Mammary epithelial cell (primary cell): ENCODE data around the gene ACSS1.

ENCODE experiments used
- CTCF ChIP-seq, 2 donors: IDR thresholded peaks in 1 of 2; conservative IDR thresholded peaks in 1 of 2; 2 replicates each; pipeline ENCODE4 v1.5.1; 2011 to 2012; ENCODE audit warnings: inconsistent platforms in 2 of 2, low read length in 2 of 2, mild to moderate bottlenecking in 2 of 2, control low read depth in 1 of 2, low read depth in 1 of 2; ENCODE audit not compliant: insufficient read depth in 1 of 2; ENCODE audit errors: extremely low read depth in 1 of 2
- EZH2 ChIP-seq: IDR thresholded peaks from 2 replicates; pipeline ENCODE4 v1.6.1; 2012; ENCODE audit warnings: low read length, inconsistent platforms, borderline replicate concordance

GRCh38 chr20:25023356-25023755, 34.6 kb downstream of the ACSS1 start:
- TF ChIP-seq CTCF (conservative IDR thresholded peaks at IDR 0.05 in 1 of 2, IDR thresholded peaks at IDR 0.05 in 1 of 2; ENCODE audit: extremely low read depth in 1 of 2, insufficient read depth in 1 of 2, low read depth in 1 of 2, low read length in 2 of 2) (no peak), EZH2 (no peak)
